Loucy (cell line): ENCODE data around the gene C16orf86.

Experiments
- EZH2phosphoT487 ChIP-seq: fragments of 200-600 bp; IDR thresholded peaks from 2 replicates; pipeline ENCODE4 v1.6.1; 2018; ENCODE audit warnings: antibody characterized with exemption, mild to moderate bottlenecking, moderate library complexity, borderline replicate concordance
- TF ChIP-seq, protein P1 (sequence below): fragments of 200-600 bp; sonication (generic); conservative IDR thresholded peaks from 2 replicates; pipeline ENCODE4 v1.5.1; 2014; ENCODE audit warnings: mild to moderate bottlenecking, antibody characterized with exemption, low read length

DNA sequence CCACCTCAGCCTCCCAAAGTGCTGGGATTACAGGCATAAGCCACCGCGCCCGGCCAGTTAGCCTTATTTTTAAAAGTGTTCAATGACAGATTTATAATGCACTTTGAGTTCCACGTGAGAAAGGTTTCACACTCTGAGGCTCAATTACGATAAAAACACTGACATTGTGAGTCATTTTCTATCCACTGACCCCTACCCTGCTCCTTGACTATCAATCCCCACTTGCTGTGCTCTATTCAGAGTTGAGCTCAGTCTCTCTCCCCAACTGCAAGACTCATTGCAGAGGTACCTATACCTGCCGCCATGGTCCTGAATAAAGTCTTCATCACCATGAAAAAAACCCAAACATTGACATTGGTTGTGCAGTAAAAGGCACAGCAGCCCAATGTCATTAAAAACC lies 44.0 kb downstream of the C16orf86 start:
- TF ChIP-seq, protein P1, sequence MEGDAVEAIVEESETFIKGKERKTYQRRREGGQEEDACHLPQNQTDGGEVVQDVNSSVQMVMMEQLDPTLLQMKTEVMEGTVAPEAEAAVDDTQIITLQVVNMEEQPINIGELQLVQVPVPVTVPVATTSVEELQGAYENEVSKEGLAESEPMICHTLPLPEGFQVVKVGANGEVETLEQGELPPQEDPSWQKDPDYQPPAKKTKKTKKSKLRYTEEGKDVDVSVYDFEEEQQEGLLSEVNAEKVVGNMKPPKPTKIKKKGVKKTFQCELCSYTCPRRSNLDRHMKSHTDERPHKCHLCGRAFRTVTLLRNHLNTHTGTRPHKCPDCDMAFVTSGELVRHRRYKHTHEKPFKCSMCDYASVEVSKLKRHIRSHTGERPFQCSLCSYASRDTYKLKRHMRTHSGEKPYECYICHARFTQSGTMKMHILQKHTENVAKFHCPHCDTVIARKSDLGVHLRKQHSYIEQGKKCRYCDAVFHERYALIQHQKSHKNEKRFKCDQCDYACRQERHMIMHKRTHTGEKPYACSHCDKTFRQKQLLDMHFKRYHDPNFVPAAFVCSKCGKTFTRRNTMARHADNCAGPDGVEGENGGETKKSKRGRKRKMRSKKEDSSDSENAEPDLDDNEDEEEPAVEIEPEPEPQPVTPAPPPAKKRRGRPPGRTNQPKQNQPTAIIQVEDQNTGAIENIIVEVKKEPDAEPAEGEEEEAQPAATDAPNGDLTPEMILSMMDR: no peak
- no peak for TF ChIP-seq EZH2phosphoT487
